GM12878 (cell line): ENCODE results near the gene GNAZ. TPM values are rescaled to one million over a fixed set of nuclear protein-coding genes. Genes with fewer than 3 reads are reported as not detected.

Experiments
- BCL11A ChIP-seq: IDR thresholded peaks from 2 replicates; pipeline ENCODE4 v1.6.1; 2011; ENCODE audit warnings: low read depth, low read length
- CBX3 ChIP-seq: fragments of 200-600 bp; sonication (generic); IDR thresholded peaks from 2 replicates; pipeline ENCODE4 v1.6.1; 2016; ENCODE audit warnings: low read depth, borderline replicate concordance
- CHD2 ChIP-seq: IDR thresholded peaks from 2 replicates; pipeline ENCODE4 v1.6.1; 2011; ENCODE audit warnings: low read depth, low read length, improper control_type of control experiment, borderline replicate concordance
- ELK1 ChIP-seq: IDR thresholded peaks from 2 replicates; pipeline ENCODE4 v1.6.1; 2012; ENCODE audit warnings: low read depth, low read length, improper control_type of control experiment
- EP300 ChIP-seq, 2 experiments: fragments of 150-350 bp in 1 of 2; IDR thresholded peaks; 2 replicates each; pipeline ENCODE4 v1.6.1; 2011 to 2012; ENCODE audit warnings: low read depth in 2 of 2, low read length in 2 of 2, borderline replicate concordance in 1 of 2, improper control_type of control experiment in 1 of 2, inconsistent platforms in 1 of 2; ENCODE audit not compliant: control insufficient read depth in 1 of 2
- IRF4 ChIP-seq: IDR thresholded peaks from 2 replicates; pipeline ENCODE4 v1.6.1; 2011; ENCODE audit warnings: low read depth, low read length
- JUNB ChIP-seq: IDR thresholded peaks from 2 replicates; pipeline ENCODE4 v1.6.1; 2016; ENCODE audit warnings: antibody characterized with exemption, mild to moderate bottlenecking
- MYB ChIP-seq: fragments of 150-350 bp; IDR thresholded peaks from 2 replicates; pipeline ENCODE4 v1.6.1; 2014; ENCODE audit warnings: mild to moderate bottlenecking, low read depth, low read length, borderline replicate concordance
- PRDM15 ChIP-seq: fragments of 450-650 bp; formaldehyde crosslinking; IDR thresholded peaks from 2 replicates; pipeline ENCODE4 v1.4.0; 2020; ENCODE audit warnings: mild to moderate bottlenecking, moderate library complexity
- RELA ChIP-seq: fragments of 450-650 bp; IDR thresholded peaks from 2 replicates; pipeline ENCODE4 v1.8.0; 2014; ENCODE audit warnings: borderline replicate concordance; ENCODE audit not compliant: partially characterized antibody
- TARDBP ChIP-seq: IDR thresholded peaks from 2 replicates; pipeline ENCODE4 v1.6.1; 2016; ENCODE audit warnings: borderline replicate concordance
- TCF7 ChIP-seq: IDR thresholded peaks from 2 replicates; pipeline ENCODE4 v1.6.1; 2014; ENCODE audit warnings: antibody characterized with exemption, borderline replicate concordance
- YBX1 ChIP-seq: fragments of 450-650 bp; IDR thresholded peaks from 2 replicates; pipeline ENCODE4 v1.6.1; 2016; ENCODE audit warnings: antibody characterized with exemption
- ZBTB11 ChIP-seq: fragments of 450-650 bp; formaldehyde crosslinking; IDR thresholded peaks from 2 replicates; pipeline ENCODE4 v1.5.0; 2022; ENCODE audit warnings: mild to moderate bottlenecking, missing genetic modification characterization
- ZNF687 ChIP-seq: fragments of 450-650 bp; IDR thresholded peaks from 2 replicates; pipeline ENCODE4 v1.6.1; 2017; ENCODE audit warnings: mild to moderate bottlenecking, moderate library complexity
- ZSCAN29 ChIP-seq: fragments of 450-650 bp; IDR thresholded peaks from 2 replicates; pipeline ENCODE4 v1.6.1; 2017; ENCODE audit warnings: mild to moderate bottlenecking, moderate library complexity
- ZZZ3 ChIP-seq: IDR thresholded peaks from 2 replicates; pipeline ENCODE4 v1.6.1; 2011; ENCODE audit warnings: low read depth; ENCODE audit not compliant: control insufficient read depth, insufficient read length
- polyA plus RNA-seq, 11 experiments: library from polyadenylated mRNA; depleted of rRNA in 4 of 11; unstranded in 6 of 11; stranded (reverse) in 5 of 11; fragments of >200 nt; fragmentation: Nextera tagmentation in 4 of 11; fragmentation: Illumina TruSeq in 1 of 11; extraction: Ambion mirVana in 4 of 11; extraction: Trizol in 1 of 11; gene quantifications; 1 replicate in 1 of 11; 2 replicates in 10 of 11; pipeline versions ENCODE4 v1.2.1 to v1.2.3, GENCODE V29; 2011 to 2016; ENCODE audit warnings: inconsistent platforms in 2 of 11, missing spikeins in 2 of 11, low read depth in 1 of 11
- total RNA-seq, 4 experiments: library from RNA; depleted of rRNA in 3 of 4; stranded (reverse); fragments of >200 nt in 3 of 4; fragmentation: Illumina TruSeq in 1 of 4; extraction: Trizol in 1 of 4; gene quantifications; 2 replicates each; pipeline versions ENCODE4 v1.2.1 to v1.2.3, GENCODE V29; 2013 to 2021

The GNAZ gene
- total and polyA plus RNA-seq, 10 of the 15 experiments (the other 5 are each of a cell fraction or from before 2014, with no cell fraction given), result 0.09 to 1.0 (median 0.44) TPM; not detected in 1

- no peak for TF ChIP-seq ZBTB11 (CRISPR knock-in tag)
- peak; percentile 95 for TF ChIP-seq ZNF687
- TF ChIP-seq TARDBP, result no peak
- no peak for TF ChIP-seq MYB
- TF ChIP-seq ZSCAN29, result 0 out of 2 replicates have a peak, but pooled peaks have one; percentile 28
- TF ChIP-seq BCL11A, result no peak
- no peak for TF ChIP-seq ELK1
- TF ChIP-seq JUNB, result no peak
- TF ChIP-seq TCF7, result no peak
- TF ChIP-seq YBX1, result no peak
- no peak for TF ChIP-seq CHD2
- no peak for TF ChIP-seq PRDM15 (CRISPR knock-in tag)
- no peak for TF ChIP-seq IRF4
- TF ChIP-seq CBX3, result no peak
- peak in 1 of 2 experiments; percentile 65; a peak in 1 of 4 replicates for TF ChIP-seq EP300 (IDR thresholded peaks at IDR 0.05; ENCODE audit: borderline replicate concordance in 1 of 2, control insufficient read depth in 1 of 2, low read depth in 2 of 2, low read length in 2 of 2)
- no peak for TF ChIP-seq ZZZ3
- TF ChIP-seq RELA, result no peak
Measured at GRCh38 chr22:23137905-23138561, 67.7 kb downstream of the GNAZ start (continued).
